Activated CD4-positive, alpha-beta T cell treated with anti-CD3 and anti-CD28 coated beads for 48 hours (primary cell): ENCODE data around the gene NCEH1.

ENCODE experiments used
- DNase-seq: peaks from one replicate; pipeline ENCODE4 v3.0.0-alpha.2; 2020

Gene NCEH1

DNA sequence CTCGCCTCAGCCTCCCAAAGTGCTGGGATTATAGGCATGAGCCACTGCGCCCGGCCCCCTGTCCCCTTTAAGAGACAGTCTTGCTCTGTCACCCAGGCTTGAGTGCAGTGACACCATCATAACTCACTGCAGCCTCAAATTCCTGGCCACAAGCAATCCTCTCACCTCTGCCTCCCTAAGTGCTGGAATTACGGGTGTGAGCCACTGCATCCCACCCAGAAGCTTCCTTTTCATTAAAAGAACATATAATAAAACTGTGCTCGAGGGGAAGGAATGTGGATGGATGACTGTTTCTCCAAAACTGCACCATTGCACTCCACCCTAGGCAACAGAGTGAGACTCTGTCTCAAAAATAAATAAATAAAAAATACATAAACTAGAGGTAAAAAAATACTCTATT lies 70.1 kb downstream of the NCEH1 start:
- DNase-seq: no peak

DNA sequence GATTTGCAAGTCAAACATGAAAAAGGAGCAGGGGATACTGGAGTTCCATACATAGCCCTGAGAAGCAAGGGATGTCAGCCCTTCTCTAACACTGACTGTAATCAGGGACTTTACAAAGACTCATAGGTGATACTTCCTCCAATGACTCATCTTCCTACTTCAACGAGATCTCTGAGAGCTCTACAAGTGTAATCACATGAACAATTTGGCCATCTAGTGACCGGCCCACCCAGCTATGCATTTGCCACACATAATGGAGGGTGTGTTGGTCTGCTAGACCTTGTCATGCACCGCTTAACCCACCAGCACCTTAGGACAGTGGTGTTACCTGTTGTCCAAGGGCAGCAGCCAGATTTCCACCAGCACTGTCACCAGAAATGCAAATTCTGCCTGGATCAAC lies 75.3 kb downstream of the NCEH1 start:
- no peak for DNase-seq

DNA sequence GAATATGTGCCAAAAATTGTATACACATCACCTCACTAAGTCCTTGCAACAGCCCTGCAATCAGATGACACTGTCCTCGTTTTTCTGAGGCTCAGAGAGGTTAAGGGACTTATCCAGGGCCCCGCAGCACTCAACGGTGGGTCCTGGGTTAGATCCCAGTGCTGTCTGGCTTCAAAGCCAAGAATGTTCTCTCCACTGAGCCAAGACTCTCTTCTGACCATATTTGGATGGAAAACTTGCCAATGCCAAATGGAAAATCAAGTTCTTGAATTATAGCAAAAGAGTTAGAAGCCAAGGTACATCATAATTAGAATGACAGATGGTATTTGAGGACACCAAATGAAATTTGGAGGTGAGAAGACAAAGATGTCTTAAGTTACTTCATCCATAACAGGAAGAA lies 75.9 kb downstream of the NCEH1 start:
- DNase-seq: no peak

DNA sequence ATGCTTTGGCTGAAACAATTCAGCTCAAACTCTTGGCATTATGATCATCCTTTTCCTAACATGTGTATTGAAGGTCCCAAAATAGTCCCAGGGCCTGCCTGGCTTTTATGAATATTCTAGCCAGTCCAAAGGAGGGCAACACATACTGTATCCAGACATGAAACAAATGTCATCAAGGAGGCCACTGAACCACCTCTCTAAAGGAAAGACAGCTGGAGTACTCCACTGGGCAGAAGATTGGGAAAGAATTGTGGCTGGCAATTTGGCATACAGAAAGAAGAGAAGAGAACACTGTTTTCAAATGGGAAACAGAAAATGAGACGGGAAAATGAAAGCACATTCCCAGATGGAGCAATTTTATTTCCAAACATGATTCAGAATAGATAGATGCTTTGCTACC lies 80.6 kb downstream of the NCEH1 start:
- no peak for DNase-seq

GRCh38 chr3:172629470-172629869 lies 81.4 kb downstream of the NCEH1 start:
- no peak for DNase-seq

- no peak for DNase-seq
Measured at GRCh38 chr3:172627057-172627809, 83.6 kb downstream of the NCEH1 start.

GRCh38 chr3:172626021-172626640 lies 84.7 kb downstream of the NCEH1 start:
- DNase-seq: no peak

DNA sequence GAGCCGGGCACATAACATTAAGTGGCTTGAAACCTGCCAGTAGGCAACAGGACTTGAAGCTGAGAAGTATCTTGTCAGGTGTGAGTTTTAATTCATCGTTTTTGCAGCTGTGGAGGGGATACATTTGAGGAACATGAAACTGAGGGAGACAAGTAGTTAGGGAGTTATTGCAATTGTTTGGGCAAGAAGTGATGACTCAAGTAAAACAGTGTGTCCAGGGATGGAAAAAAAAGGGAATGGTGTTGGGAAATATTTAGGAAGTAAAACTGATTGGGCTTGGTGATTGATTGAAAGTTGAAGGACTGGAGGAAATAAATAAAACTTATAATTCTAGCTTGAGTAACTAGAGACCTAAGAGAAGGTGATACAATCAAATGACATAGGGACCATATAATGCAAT lies 85.5 kb downstream of the NCEH1 start:
- no peak for DNase-seq

DNA sequence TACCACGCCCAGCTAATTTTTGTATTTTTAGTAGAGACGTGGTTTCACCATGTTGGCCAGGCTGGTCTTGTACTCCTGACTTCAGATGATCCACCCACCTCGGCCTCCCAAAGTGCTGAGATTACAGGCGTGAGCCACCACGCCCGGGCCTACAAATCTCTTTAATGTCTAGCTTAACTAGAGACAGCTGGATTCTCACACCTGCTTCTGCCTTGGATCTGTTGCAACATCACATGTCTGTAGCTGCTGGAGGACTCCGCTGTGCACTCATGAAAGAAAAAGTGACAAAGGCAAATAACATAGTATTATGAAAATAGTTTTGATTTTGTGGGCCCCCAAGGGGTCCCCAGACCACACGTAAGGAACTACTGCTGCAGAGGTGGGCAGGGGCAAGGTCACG lies 85.9 kb downstream of the NCEH1 start:
- DNase-seq: no peak

GRCh38 chr3:172622916-172623700 lies 87.8 kb downstream of the NCEH1 start:
- peak; percentile 54 for DNase-seq

GRCh38 chr3:172622156-172622555 lies 88.7 kb downstream of the NCEH1 start:
- DNase-seq: no peak

DNA sequence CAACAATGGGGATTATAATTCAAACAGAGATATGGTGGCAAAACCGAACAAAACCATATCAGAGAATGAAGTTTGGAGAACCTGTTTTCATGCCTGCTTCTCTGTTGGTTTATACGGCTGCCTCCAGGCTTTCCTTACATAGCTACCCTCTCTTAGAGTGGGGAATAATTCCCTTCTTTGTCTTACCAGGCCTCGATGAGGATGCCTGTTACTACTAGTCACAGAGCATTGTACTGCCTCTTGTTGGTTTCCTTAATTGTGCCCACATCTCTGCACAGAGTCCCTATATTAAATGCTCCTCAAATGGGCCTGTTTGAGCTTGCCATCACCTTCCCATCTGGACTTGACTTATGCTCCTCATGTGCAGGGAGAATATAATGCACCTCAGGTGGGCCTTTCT lies 92.9 kb downstream of the NCEH1 start:
- no peak for DNase-seq

DNA sequence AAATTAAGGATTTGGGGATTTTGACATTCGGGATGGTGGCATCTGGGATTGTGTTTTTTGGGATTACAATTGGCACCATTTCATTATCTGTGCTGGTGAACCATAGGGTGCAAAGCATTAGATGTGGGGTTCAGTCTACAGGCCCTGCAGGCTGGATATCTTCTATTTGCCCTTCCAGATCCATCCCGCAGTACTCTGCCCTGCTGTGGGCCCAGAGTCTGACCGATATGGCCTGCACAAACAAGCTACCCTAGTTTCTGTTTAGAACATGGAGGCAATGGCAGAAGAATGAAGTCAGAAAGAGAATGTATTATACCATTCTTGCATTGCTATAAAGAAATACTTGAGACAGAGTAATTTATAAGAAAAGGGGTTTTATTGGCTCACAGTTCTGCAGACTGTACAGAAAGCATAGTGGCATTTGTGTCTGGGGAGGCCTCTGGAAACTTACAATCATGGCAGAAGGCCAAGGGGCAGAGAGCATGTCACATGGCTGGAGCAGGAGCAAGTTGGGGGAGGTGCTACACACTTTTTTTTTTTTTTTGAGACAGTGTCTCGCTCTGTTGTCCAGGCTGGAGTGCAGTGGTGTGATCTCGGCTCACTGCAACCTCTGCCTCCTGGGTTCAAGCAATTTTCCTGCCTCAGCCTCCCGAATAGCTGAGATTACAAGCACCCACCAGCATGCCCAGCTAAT lies 93.7 kb downstream of the NCEH1 start:
- no peak for DNase-seq

GRCh38 chr3:172616031-172616461 lies 94.8 kb downstream of the NCEH1 start:
- DNase-seq: no peak

DNA sequence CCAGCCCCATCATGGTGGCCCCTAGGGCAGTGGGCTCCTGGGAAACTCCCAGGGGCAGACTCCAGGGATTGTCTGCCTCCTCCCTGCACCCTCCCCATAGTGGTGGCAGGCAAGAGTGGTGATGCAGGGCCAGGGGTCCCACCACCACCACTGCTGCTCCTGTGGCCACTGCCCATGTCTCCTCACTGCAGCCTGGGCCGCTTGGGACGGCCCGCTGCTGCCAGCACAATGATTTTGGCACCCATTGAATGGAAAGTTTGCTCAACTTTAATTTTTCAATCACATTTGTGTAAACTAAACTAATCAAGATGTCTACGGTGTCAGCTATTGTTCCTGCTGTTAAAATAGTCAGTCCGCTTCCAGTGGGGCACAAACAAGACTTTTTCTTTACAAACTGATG lies 95.6 kb downstream of the NCEH1 start:
- no peak for DNase-seq

- DNase-seq: no peak
Measured at GRCh38 chr3:172614340-172615274, 96.3 kb downstream of the NCEH1 start.

- DNase-seq: no peak
Measured at GRCh38 chr3:172613845-172614244, 97.0 kb downstream of the NCEH1 start.

DNA sequence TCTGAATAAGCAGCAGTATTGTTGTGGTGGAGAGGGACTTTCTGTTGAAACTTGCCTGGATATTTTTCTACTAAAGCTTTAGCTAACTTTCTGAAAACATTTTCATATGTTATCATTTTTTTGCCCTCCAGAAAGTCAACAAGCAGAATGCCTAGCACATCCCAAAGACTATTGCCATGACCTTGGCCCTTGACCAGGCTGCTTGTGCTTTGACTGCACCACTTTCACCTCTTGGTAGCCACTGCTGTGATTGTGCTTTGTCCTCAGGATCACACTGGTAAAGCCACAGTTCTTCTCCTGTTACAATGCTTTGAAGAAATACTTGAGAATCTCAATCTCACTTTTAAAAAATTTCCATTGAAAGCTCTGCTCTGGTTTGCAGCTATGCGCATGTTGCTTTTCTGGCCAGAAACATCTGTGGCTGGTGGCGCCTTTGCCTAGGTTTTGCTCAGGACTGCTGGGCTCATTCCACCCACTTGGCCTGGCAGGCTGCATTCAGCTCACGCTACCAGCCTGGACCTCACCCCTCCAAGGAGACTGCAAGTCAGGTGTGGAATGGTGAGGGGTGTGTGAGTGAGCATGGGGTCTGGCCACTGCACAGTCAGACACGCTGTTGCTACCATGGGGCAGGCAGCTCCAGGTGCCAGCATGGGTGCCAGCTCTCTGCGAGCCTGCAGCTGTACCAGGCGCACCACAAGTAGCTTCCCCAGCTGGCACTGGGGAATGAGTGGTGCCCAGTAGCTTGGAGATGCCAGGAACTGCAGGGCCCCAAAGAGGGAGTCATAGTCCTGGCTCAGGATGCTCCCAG lies 97.8 kb downstream of the NCEH1 start:
- no peak for DNase-seq

DNA sequence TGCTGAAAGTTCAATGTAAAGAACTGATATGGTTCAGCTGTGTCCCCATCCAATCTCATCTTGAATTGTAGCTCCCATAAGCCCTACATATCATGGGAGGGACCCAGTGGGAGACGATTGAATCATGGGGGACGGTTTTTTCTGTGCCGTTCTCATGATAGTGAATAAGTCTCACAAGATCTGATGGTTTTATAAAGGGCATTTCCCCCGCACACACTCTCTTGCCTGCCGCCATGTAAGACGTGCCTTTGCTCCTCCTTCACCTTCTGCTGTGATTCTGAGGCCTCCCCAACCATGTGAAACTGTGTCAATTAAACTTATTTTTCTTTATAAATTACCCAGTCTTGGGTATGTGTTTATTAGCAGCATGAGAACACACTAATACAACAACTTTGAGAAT lies 101.1 kb downstream of the NCEH1 start:
- DNase-seq: no peak

- DNase-seq: no peak
Measured at GRCh38 chr3:172608575-172608974, 102.3 kb downstream of the NCEH1 start.
